HUDEP-2 (cell line): ENCODE measurements around the gene SUSD2.
"Not testable (repeated sequence)": the region's sequence is repeated elsewhere in the genome, so short reads cannot be mapped to it uniquely, and the experiment has no call there.

Source experiments
- DNase-seq, 76 experiments: peaks; one replicate each; lab custom pipeline; 2025; ENCODE audit not compliant: unreplicated experiment in 76 of 76; lab: John Stamatoyannopoulos, UW

Gene SUSD2

DNA sequence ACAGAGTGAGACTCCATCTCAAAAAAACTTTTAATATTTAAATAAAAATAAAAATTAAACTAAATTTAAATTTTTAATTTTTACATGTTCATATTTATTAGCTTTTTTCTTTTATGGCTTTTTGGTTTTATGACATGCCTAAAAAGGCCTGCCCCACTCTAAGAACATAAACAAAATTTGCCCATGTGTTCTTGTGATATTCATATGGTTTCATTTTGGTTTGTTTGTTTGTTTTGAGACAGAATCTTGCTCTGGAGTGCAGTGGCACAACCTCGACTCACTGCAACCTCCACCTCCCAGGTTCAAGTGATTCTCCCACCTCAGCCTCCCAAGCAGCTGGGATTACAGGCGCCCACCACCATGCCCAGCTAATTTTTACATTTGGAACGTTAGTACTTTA lies 27.7 kb downstream of the SUSD2 start:
- no peak for DNase-seq

DNA sequence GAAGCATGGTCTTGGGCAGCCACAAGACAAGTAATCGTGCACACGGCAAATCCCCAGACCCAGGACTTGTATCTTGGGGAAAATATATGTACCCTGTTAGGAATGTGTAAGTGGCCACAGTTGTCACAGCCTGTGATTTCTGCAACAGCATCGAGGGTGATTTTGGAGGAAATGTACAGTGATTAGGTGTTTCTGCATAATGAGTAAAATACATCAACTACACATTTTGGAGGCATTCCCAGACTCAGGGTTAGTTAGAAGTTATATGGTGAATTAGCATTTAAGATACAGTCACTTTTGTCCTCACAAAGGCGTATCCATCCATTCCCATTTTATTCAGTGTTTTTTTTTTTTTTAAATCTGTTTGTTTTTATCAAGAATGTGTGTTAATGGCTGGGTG lies 28.4 kb downstream of the SUSD2 start:
- no peak for DNase-seq

DNA sequence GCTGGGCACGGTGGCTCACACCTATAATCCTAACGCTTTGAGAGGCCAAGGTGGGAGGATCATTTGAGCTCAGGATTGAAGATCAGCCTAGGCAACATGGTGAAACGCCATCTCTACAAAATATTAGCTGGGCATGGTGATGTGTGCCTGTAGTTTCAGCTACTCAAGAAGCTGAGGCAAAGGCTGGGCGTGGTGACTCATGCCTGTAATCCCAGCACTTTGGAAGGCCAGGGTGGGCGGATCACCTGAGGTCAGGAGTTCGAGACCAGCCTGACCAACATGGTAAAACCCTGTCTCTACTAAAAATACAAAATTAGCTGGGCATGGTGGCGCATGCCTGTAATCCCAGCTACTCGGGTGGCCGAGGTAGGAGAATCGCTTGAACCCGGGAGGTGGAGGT lies 29.1 kb downstream of the SUSD2 start:
- DNase-seq = not testable (repeated sequence)

DNA sequence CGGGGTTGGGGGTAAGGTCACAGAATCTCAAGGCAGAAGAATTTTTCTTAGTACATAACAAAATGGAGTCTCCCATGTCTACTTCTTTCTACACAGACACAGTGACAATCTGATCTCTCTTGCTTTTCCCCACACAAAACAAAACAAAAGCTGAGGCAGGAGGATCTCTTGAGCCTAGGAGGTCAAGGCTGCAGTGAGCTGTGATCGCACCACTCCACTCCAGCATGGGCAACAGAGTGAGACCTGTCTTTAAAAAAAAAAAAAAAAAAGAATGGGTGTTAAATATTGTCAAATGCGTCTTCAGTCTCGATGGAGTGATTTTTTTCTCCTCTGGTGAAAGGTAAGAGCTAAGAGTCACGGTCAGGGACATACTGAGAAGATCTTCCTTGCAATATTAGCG lies 30.4 kb downstream of the SUSD2 start:
- not testable (repeated sequence) for DNase-seq

DNA sequence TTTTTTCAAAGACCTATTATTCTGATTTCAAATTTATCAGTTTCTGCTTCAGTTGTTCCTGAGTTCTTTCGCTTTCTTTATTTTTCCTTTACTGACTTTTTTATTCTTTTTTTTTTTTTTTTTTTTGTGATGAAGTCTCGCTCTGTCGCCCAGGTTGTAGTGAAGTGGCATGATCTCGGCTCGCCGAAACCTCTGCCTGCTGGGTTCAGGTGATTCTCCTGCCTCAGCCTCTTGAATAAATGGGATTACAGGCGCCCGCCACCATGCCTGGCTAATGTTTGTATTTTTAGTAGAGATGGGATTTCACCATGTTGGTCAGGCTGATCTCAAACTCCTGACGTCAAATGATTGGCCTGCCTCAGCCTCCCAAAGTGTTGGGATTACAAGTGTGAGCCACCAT lies 31.8 kb downstream of the SUSD2 start:
- not testable (repeated sequence) for DNase-seq

DNA sequence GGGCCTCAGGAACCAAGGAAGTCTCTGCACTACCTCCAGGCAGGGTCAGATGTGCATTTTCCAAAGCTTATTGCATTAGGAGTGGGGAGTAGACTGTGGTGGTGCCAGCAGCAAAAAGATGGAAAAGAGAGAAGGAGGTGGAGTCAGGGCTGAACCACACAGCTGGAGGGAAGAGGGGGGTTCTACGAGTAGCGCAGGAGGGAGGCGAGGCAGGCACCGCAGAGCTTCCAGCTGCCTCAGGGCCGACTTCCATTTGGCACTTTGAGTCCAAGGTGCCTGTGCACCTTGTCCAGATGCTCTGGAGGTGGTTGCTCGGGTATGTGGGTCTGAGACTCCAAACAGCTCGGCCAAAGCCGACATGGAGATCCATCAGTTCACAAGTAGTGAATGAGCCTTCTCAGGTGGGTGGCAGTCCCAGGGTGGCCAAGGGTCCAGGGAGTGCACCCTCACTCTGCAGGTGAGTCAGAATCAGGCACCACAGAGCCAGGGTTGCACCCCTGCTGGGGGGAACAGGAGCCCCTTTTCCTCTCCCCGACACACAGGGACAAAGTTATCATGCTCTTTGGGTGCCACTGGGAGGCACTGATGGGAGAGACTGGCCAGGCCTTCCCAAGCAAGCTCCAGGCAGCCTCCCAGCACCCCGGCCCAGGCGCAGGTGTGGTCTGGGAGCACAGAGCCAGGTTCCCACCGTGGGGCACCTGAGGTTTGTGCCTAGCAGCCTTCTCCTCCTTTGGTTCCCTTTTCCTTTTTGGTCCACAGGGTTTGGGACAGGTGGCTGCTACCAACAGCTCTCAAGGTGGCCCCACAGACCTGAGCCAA lies 33.4 kb downstream of the SUSD2 start:
- no peak for DNase-seq

DNA sequence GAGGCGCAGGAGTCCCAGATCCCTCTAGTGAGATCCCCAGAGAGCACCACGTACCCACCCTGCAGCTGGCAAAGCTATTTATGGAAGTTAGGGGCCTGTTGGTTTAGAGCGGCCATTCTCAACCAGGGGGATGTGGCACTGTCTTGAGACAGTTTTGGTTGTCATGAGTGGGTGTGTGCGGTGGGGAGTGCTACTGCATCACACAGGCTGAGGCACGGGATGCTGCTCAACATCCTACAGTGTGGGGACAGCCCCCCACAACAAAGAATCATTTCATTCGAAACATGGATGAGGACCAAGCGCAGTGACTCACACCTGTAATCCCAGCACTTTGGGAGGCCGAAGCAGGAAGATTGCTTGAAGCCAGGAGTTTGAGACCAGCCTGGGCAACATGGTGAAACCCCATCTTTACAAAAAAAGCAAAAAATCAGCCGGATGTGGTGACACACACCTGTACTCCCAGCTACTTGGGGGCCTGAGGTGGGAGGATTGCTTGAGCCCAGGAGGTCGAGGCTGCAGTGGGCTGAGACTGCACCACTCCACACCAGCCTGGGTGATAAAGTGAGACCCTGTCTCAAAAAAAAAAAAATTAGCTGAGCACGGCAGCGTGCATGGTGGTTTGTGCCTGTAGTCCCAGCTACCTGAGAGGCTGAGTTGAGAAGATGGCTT lies 35.4 kb downstream of the SUSD2 start:
- no peak for DNase-seq

DNA sequence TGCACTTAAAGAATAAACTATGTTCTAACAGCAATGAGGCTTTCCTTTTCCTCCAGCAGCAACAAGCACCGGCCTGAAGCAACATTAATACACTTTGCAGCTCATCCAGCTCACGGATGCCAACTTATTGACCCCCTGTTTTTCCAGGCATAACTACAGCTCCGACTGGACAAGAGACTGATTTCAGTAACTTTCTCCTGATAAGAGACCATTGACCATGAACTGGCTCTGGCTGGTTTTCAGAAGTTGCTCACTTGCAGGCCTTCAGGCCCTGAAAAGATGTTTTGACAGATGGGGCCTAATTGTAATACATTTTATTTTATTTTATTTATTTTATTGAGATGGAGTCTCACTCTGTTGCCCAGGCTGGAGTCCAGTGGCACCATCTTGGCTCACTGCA lies 36.1 kb downstream of the SUSD2 start:
- no peak for DNase-seq

DNA sequence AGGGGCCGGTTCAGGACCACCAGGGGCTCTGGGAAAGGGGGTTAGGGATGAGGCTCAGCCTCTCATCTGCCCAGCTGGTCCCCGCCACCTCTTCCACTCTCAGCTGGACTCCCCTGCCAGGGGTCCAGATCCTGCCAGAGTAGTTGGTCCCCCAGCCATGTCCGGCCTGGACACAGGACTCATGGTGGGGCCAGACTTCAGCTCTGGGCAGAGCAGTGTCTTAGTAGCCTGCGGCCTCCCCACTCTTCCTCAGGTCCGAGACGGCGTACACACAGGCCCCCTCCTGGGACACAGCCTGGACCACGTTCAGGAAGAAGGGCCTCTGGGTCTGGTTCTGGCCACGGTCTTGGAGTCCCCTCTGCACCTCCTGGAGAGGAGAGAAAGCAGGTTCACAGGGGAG lies 38.5 kb downstream of the SUSD2 start:
- DNase-seq = no peak

DNA sequence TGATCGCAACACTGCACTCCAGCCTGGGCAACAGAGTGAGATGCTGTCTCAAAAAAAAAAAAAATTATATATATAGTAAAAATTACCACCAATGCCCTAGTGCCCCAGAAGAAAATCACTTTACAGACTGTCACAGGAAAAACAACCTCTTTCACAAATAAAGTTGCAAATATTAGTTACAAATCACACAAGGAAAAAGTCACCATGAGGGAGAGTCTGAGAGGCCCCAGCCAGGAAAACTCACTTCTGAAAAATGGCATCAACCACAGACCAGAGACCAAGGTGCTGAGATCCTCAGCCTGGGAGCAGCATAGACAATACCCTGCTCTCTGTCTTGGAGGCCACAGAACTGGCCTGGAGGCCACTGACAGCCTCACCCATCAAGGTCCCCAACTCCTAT lies 43.2 kb downstream of the SUSD2 start:
- no peak for DNase-seq

DNA sequence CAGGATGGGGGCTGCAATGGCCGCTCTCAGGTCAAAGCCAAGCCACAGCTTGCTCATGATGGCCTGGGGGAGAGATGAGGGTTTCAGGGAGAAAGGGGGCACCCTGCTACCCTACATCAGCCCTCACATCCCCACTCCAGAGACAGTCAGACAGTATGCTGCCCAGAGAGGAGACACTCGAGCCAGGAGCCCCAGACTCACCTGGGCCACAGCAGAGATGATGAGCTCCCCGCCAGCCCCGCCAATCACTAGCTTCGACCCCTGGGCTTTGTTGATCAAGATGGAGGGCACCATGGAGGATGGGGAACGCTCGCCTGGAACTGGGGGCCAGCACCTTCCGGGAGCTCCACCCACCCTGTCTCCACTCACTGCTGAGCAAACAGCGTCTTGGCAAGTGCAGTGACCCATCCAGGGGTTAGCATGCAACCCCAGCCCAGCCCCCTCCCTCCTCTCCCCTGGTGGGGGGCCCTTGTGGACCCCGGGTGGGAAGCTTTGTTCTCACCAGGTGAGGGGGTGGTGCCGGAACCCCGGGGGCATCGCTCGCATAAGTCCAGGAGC lies 43.8 kb downstream of the SUSD2 start:
- no peak for DNase-seq

DNA sequence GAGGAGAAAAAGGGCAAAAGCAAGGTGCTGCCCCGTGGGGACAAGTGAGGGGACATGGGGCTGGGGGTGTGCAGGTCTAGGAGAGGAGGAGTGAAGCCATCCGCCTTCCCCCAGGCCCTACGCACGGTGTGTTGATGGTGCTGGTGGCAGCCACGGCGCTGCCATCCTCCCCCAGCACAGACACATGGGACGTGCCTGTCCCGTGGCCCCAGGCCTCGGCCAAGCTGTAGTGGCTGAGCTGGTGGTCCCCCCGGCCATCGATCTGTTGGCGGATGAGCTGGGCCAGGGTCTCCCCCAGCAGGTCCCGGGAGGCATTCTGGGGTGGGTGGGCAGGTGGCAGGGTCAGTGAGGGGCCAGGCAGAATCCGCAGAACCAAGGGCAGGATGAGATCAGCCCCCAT lies 44.7 kb downstream of the SUSD2 start:
- no peak for DNase-seq

DNA sequence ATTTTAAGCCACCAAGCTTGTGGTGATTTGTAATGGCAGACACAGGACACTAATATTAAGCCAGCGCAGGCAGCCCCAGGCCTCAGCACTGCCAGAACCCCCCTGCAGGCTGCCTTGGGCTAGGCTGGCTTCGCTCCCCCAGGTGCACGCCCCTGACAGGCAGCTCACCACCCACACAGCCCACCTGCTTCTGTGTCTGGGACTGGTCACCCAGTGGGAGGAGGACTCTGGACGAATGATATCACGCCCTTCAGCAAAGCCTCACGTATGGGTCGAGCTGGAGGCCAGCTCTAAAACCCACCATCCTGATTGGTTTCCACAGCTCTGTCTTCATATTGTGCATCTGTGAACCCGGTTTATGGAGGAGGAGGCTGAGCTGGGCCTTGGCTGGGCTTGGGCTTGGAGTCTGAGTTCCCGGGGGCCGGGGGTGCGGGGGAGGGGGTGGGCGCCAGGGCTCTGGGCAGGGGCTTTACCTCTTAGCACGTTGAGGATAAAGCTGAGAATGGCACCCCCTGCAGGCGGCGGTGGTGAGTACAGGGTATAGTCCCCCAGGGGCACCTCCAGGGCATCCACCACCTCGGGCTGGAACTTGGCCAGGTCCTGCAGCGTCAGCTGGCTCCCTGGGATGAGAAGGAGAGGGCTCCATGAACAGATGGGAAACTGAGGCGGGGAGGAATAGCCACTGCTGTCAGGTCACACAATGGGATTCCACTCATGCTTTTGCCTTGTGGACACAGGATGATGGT lies 49.8 kb downstream of the SUSD2 start:
- DNase-seq = peak in 52 of 76 experiments; percentile 3 to 61 (median 32)

DNA sequence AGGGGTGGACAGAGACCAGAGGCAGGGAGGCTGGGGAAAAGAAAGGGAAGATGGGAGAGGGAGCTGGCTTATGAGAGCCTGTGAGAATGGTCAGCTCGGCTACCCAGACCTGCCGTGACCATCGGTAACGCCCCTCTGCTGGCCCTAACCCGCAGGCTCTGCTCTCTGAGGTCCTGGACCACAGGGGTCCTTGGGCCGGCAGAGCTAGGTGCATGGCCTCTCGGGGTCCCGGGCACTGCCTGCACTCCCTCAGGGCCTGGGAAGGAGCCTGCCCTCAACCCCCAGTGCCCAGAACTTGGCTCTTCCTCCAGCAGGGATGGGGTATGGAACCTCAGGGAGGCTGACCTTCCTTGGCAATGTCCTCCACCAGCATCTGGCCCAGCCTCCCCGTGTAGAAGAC lies 50.4 kb downstream of the SUSD2 start:
- DNase-seq = no peak

DNA sequence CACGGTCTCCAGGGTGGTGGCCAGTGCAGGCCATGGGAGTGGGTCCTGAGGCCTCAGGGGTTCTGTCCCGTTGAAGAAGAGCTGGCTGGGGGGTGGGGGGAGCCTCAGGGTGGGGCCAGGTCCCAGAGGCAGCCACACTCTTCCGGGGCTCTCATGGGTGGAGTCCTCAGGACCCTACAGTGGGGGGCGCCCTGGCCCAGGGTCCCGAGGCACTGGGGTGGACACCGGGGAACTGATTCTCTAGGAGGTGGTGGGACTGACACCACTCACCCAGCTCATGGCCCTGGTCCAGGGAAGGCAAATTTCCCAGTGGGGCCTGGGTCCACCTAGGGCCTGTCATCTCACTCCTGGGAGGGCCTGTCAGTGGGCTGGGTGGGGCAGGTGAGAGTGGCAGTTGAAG lies 50.8 kb downstream of the SUSD2 start:
- no peak for DNase-seq

DNA sequence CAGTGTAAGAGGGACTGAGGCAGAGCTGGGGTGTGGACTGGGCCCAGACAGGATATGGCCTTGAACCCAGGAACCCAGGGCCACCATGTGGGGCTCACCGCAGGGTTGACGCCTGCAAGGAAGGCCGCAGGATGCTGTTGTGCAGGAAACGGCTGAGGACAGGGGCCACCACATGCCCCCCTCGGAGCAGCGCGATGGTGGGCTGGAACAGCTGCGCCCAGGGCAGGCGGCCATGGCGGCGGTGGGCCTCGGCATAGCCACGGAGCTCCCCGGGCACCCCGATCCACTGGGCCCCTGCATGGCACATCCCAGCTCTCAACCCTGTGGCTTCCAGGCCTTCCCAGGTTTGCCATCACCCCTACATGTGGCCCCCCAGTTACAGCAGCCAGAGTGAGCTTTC lies 51.4 kb downstream of the SUSD2 start:
- DNase-seq = no peak

DNA sequence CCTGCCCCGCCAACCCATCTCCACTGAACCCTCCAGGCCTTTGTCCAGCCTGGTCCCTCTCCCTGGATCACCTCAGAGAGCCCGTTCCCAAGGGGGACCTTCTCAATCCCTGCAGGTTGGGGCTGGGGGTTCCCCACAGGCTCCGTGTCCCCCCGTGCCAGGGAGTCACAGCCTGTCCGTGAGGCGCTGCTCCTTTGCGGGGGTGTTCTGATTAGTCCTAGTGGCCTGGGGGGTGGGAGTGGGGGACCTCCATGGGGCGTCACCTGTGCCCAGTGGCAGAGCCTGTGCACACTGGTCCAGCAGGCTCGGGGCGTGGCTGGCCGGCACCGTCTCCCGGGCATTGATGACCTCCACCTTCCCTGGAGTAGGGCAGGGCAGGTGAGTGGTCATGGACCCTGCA lies 51.9 kb downstream of the SUSD2 start:
- DNase-seq = no peak

DNA sequence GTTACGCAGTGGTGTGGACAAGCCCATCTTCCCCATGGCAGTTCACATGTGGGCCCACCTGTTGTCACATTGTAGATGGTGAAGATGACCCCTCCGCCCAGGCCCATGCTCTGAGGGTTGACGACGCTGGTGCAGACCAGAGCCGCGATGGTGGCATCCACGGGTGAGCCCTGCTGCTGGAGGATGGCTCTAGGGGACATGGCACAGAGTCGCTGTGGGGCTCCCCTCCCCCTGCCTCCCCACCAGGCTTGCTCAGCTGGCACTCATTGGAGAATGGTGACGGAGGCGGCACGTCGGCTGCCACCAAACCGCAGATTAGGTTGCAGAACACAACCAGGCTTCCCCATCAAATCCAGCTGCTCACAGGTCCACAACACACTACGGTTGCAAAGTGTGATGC lies 52.5 kb downstream of the SUSD2 start:
- DNase-seq = no peak

DNA sequence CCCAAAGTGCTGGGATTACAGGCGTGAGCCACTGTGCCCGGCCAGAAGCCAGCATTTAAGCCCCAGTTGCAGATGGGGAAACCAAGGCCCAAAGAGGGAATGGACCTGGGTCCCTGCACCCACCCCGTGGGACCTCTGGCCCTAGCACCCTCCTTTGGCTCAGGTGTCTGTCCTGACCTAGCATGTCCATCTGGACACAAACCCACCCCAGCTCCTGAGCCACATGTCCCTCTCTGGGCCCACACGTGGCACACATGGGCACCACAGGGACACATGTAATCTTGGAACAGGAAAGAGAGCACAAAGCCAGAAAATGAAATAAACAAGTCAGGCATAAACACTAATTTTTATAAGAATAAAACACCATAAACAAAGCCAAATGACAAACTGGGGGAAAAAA lies 54.0 kb downstream of the SUSD2 start:
- no peak for DNase-seq

DNA sequence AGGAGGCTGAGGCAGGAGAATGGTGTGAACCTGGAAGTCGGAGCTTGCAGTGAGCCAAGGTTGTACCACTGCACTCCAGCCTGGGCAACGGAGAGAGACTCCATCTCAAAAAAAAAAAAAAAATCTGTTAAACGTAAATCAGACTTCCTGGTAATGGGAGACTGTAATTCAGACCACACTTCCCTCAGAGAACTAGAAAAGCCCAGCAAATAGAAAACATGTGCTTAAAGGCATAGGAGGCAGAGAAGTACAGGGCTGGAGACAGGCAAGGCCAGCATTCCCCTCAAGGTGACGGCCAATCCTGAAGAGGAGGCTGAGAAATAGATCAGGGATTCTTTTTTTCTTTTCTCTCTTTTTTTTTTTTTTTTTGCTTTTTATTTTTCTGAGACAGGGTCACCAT lies 55.4 kb downstream of the SUSD2 start:
- no peak for DNase-seq

DNA sequence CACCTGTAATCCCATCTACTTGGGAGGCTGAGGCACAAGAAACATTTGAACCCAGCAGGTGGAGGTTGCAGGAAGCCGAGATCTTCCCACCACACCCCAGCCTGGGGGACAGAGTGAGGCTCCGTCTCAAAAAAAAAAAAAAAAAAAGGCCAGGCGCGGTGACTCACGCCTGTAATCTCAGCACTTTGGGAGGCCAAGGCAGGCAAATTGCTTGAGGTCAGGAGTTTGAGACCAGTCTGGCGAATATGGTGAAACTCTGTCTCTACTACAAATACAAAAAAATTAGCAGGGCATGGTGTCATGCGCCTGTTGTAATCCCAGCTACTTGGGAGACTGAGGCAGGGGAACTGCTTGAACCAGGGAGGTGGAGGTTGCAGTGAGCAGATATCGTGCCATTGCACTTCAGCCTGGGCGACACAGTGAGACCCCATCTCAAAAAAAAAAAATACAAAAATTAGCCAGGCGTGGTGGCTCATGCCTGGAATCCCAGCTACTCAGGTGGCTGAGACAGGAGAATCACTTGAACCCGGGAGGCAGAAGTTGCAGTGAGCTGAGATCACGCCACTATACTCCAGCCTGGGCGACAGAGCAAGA lies 56.9 kb downstream of the SUSD2 start:
- DNase-seq = not testable (repeated sequence)
